Measurements from ENCODE around the gene WRNIP1.

GRCh38 chr6:2744778-2745177 lies 20.4 kb upstream of the WRNIP1 start:
- TF ChIP-seq, protein P1, sequence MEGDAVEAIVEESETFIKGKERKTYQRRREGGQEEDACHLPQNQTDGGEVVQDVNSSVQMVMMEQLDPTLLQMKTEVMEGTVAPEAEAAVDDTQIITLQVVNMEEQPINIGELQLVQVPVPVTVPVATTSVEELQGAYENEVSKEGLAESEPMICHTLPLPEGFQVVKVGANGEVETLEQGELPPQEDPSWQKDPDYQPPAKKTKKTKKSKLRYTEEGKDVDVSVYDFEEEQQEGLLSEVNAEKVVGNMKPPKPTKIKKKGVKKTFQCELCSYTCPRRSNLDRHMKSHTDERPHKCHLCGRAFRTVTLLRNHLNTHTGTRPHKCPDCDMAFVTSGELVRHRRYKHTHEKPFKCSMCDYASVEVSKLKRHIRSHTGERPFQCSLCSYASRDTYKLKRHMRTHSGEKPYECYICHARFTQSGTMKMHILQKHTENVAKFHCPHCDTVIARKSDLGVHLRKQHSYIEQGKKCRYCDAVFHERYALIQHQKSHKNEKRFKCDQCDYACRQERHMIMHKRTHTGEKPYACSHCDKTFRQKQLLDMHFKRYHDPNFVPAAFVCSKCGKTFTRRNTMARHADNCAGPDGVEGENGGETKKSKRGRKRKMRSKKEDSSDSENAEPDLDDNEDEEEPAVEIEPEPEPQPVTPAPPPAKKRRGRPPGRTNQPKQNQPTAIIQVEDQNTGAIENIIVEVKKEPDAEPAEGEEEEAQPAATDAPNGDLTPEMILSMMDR (IDR thresholded peaks at IDR 0.05), result no peak
- TF ChIP-seq POLR2A (IDR thresholded peaks at IDR 0.05), result no peak
